Esophagus squamous epithelium (tissue), 4 donors: ENCODE measurements around the gene MPPED2.

Experiments
- CTCF ChIP-seq, 6 experiments: fragments of 450-650 bp in 4 of 6; fragments of 200-600 bp in 2 of 6; sonication (generic) in 2 of 6; IDR thresholded peaks; one replicate each; pipeline ENCODE4 v1.5.1; 2016 to 2019; ENCODE audit warnings: antibody characterized with exemption in 6 of 6, mild to moderate bottlenecking in 4 of 6, moderate library complexity in 4 of 6
- POLR2A ChIP-seq, 4 donors: fragments of 450-650 bp; IDR thresholded peaks; one replicate each; pipeline ENCODE4 v1.6.1; 2017; ENCODE audit warnings: antibody characterized with exemption in 4 of 4, mild to moderate bottlenecking in 4 of 4, moderate library complexity in 3 of 4

DNA sequence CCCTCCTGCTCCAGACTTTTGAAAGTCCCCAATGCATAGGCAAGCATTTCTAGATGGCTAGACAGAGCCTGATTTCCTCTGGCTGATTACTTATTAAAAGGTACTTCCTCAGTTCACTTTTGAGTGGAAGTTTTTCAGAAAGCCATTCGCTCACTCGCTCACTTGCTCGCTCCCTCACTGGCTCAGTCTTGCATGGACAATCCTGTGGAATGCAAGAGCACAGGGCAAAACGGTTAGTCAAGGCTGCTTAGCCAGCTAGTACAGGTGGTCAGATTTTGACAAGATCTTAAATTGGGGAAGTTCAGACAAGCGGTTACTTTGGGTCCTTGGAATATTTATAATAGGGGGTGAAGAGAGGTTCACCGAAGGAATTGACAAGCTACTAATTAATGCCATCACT, 162.3 kb downstream of the MPPED2 start:
- TF ChIP-seq POLR2A (IDR thresholded peaks at IDR 0.05): no peak
- TF ChIP-seq CTCF (IDR thresholded peaks at IDR 0.05): no peak
